DND-41 (cell line): ENCODE measurements around the gene BRCA1.

Source experiments
- EZH2 ChIP-seq: IDR thresholded peaks from 3 replicates; pipeline ENCODE4 v1.6.1; 2012; ENCODE audit warnings: borderline replicate concordance, low read depth, mild to moderate bottlenecking, moderate library complexity, low read length, inconsistent platforms; ENCODE audit not compliant: severe bottlenecking
- TF ChIP-seq, protein P1 (sequence below): IDR thresholded peaks from 2 replicates; pipeline ENCODE4 v1.5.1; 2012; ENCODE audit warnings: borderline replicate concordance, low read length, moderate library complexity, mild to moderate bottlenecking; ENCODE audit not compliant: poor library complexity, severe bottlenecking; ENCODE audit errors: extremely low read depth

DNA sequence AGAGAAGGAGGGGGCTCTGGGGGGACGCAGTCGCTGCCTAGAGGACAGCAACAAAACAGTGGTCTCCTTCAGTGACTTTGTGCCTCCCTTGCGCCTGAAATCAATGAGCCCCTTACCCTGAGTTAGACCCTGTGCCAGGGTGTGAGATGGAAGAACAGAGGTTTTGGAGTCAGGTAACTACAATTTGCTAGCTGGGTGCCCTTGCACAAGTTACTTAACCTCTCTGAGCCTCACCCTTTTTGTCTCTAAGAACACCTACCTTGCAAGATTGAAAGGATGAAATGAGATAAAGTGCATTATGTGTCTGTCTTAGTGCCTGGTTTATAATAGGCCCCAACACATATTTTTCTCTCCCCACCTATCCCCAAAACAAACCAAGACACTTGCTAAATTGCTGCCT is 90.3 kb downstream of the BRCA1 start:
- TF ChIP-seq, protein P1, sequence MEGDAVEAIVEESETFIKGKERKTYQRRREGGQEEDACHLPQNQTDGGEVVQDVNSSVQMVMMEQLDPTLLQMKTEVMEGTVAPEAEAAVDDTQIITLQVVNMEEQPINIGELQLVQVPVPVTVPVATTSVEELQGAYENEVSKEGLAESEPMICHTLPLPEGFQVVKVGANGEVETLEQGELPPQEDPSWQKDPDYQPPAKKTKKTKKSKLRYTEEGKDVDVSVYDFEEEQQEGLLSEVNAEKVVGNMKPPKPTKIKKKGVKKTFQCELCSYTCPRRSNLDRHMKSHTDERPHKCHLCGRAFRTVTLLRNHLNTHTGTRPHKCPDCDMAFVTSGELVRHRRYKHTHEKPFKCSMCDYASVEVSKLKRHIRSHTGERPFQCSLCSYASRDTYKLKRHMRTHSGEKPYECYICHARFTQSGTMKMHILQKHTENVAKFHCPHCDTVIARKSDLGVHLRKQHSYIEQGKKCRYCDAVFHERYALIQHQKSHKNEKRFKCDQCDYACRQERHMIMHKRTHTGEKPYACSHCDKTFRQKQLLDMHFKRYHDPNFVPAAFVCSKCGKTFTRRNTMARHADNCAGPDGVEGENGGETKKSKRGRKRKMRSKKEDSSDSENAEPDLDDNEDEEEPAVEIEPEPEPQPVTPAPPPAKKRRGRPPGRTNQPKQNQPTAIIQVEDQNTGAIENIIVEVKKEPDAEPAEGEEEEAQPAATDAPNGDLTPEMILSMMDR = no peak
- no peak for TF ChIP-seq EZH2
